Endothelial cell of hepatic sinusoid (primary cell): ENCODE measurements around the gene NOP16.

Experiments used
- in situ Hi-C: cut with HindIII; loops from 2 replicates; pipeline ENCODE4 v1.10.0; 2017; ENCODE audit warnings: low sequenced_read_pairs

The NOP16 gene

GRCh38 chr5:176388003-176388443 lies 375 bp downstream of the NOP16 start:
- in situ Hi-C loops, result no loop called here

- in situ Hi-C loops, result no loop called here
These were observed 943 bp downstream of the NOP16 start for GRCh38 chr5:176387384-176387925.

- in situ Hi-C loops, result no loop called here
These were observed 1.9 kb downstream of the NOP16 start for GRCh38 chr5:176386491-176386890.

- in situ Hi-C loops, result no loop called here
These were observed 3.4 kb downstream of the NOP16 start for GRCh38 chr5:176384991-176385390.

GRCh38 chr5:176384366-176384930 lies 4.0 kb downstream of the NOP16 start:
- in situ Hi-C loops, result no loop called here

- in situ Hi-C loops, result no loop called here
These were observed 4.4 kb downstream of the NOP16 start for GRCh38 chr5:176383961-176384360.

GRCh38 chr5:176383248-176383905 lies 5.0 kb downstream of the NOP16 start:
- in situ Hi-C loops, result no loop called here

GRCh38 chr5:176382721-176383120 lies 5.7 kb downstream of the NOP16 start:
- in situ Hi-C loops, result no loop called here

GRCh38 chr5:176381979-176382378 lies 6.4 kb downstream of the NOP16 start:
- in situ Hi-C loops, result no loop called here

- in situ Hi-C loops, result no loop called here
These were observed 7.0 kb downstream of the NOP16 start for GRCh38 chr5:176381423-176381822.

GRCh38 chr5:176379881-176380280 lies 8.5 kb downstream of the NOP16 start:
- in situ Hi-C loops, result no loop called here

- in situ Hi-C loops, result no loop called here
These were observed 15.1 kb downstream of the NOP16 start for GRCh38 chr5:176373100-176373818.

- in situ Hi-C loops, result no loop called here
These were observed 16.5 kb downstream of the NOP16 start for GRCh38 chr5:176371621-176372539.

GRCh38 chr5:176369934-176370711 lies 18.3 kb downstream of the NOP16 start:
- in situ Hi-C loops, result no loop called here

GRCh38 chr5:176368726-176369125 lies 19.7 kb downstream of the NOP16 start:
- in situ Hi-C loops, result no loop called here

- in situ Hi-C loops, result no loop called here
These were observed 22.0 kb downstream of the NOP16 start for GRCh38 chr5:176366232-176366894.

- in situ Hi-C loops, result no loop called here
These were observed 22.8 kb downstream of the NOP16 start, which contains the start of gene ARL10 for GRCh38 chr5:176365351-176366231. TSS of gene ARL10 (plus strand) at chr5:176365487. CDS start at chr5:176365564, 77 bp downstream.

- in situ Hi-C loops, result no loop called here
These were observed 23.5 kb downstream of the NOP16 start for GRCh38 chr5:176364765-176365350.
